Erythroblast (primary cell): Measurements from ENCODE around the gene SLC16A1.

Source experiments
- GATA1 ChIP-seq: IDR thresholded peaks from 2 replicates; pipeline ENCODE4 v1.6.1; 2011; ENCODE audit warnings: low read depth, mild to moderate bottlenecking, control low read depth, low read length, moderate library complexity
- POLR2A ChIP-seq: IDR thresholded peaks from 2 replicates; pipeline ENCODE4 v1.6.1; 2011; ENCODE audit warnings: mild to moderate bottlenecking, low read length

GRCh38 chr1:112961072-112961471, 5.1 kb upstream of the SLC16A1 start:
- TF ChIP-seq POLR2A (no peak), GATA1 (no peak)
